AG09309 (cell line): ENCODE data around the gene DLGAP5.

ENCODE experiments used
- DNase-seq: peaks from one replicate; pipeline ENCODE4 v3.0.0-alpha.2; 2010; ENCODE audit warnings: low read depth
- H3K4me3 ChIP-seq: 2 replicates; pipeline ENCODE4 v1.5.1; 2011; ENCODE audit warnings: mild to moderate bottlenecking, low read depth, low read length, moderate library complexity; ENCODE audit not compliant: control insufficient read depth
- CTCF ChIP-seq: IDR thresholded peaks from 2 replicates; pipeline ENCODE4 v1.5.1; 2011; ENCODE audit warnings: mild to moderate bottlenecking, low read depth, low read length, inconsistent platforms; ENCODE audit not compliant: insufficient read depth, control insufficient read depth; ENCODE audit errors: missing control alignments

The DLGAP5 gene

GRCh38 chr14:55107766-55108554 lies 83.4 kb downstream of the DLGAP5 start:
- peak; percentile 95 for DNase-seq
- no peak overlapping the region for H3K4me3 ChIP-seq
- TF ChIP-seq CTCF, result no peak

- no peak for DNase-seq
- no peak for TF ChIP-seq CTCF
- H3K4me3 ChIP-seq, result no peak overlapping the region
These were observed 85.4 kb downstream of the DLGAP5 start for GRCh38 chr14:55105991-55106390.

- no peak for DNase-seq
These were observed 87.1 kb downstream of the DLGAP5 start for GRCh38 chr14:55103971-55104954.

GRCh38 chr14:55103005-55103640 lies 88.3 kb downstream of the DLGAP5 start:
- peak; percentile 86 for DNase-seq
- H3K4me3 ChIP-seq, result peak overlapping the region; percentile 20; the same call in 1 of the 2 replicates
- TF ChIP-seq CTCF, result no peak

More at GRCh38 chr14:55103971-55104954, 87.1 kb downstream of the DLGAP5 start:
- no peak overlapping the region for H3K4me3 ChIP-seq
- TF ChIP-seq CTCF, result no peak

- peak; percentile 100 for DNase-seq
- no peak overlapping the region for H3K4me3 ChIP-seq
- no peak for TF ChIP-seq CTCF
These were observed 89.2 kb downstream of the DLGAP5 start for GRCh38 chr14:55102141-55102621.

GRCh38 chr14:55101698-55102097 lies 89.7 kb downstream of the DLGAP5 start:
- no peak for DNase-seq
- no peak for TF ChIP-seq CTCF
- no peak overlapping the region for H3K4me3 ChIP-seq
